GM12801 (cell line): Measurements from ENCODE around the gene RUFY3.

ENCODE experiments used
- CTCF ChIP-seq: IDR thresholded peaks from one replicate; pipeline ENCODE4 v1.5.1; 2011; ENCODE audit warnings: control low read depth; ENCODE audit not compliant: insufficient read length; ENCODE audit errors: extremely low read depth

Gene RUFY3

GRCh38 chr4:70704215-70704930 is 17.4 kb upstream of the RUFY3 start:
- no peak for TF ChIP-seq CTCF

- TF ChIP-seq CTCF: no peak
Observed at GRCh38 chr4:70704931-70705182, 16.9 kb upstream of the RUFY3 start.

GRCh38 chr4:70705183-70706043 is 16.4 kb upstream of the RUFY3 start:
- TF ChIP-seq CTCF: no peak

GRCh38 chr4:70706044-70706461 is 15.7 kb upstream of the RUFY3 start:
- no peak for TF ChIP-seq CTCF

- TF ChIP-seq CTCF: no peak
Observed at GRCh38 chr4:70706516-70706915, 15.2 kb upstream of the RUFY3 start.

- no peak for TF ChIP-seq CTCF
Observed at GRCh38 chr4:70709611-70710205, 12.1 kb upstream of the RUFY3 start.

GRCh38 chr4:70711599-70711998 is 10.2 kb upstream of the RUFY3 start:
- TF ChIP-seq CTCF: no peak
